ENCODE measurements around the gene LONRF2. TPM values are rescaled to one million over a fixed set of nuclear protein-coding genes. Genes with fewer than 3 reads are reported as not detected.

LONRF2 gene
- total RNA-seq, 1 experiment from 2014 or later = 9.7 TPM

- TF ChIP-seq CTCF (IDR thresholded peaks at IDR 0.05; ENCODE audit: unreplicated experiment) = no peak
- CTCF ChIA-PET = no interaction called here
- Mint-ChIP-seq H3K4me3 (ENCODE audit: low read depth, unreplicated experiment) (no peak overlapping the region), H3K27ac (ENCODE audit: unreplicated experiment) (no peak overlapping the region), H3K36me3 (ENCODE audit: insufficient read depth, unreplicated experiment) (peaks cover 26% of the 10 kb centered on the region), H3K9me3 (ENCODE audit: low read depth, unreplicated experiment) (no peaks in the 10 kb centered on the region), H3K4me1 (ENCODE audit: low read depth, unreplicated experiment) (no peaks in the 10 kb centered on the region), H3K27me3 (ENCODE audit: unreplicated experiment) (no peaks in the 10 kb centered on the region)
- intact Hi-C loops (cut with micrococcal nuclease; ENCODE audit: unreplicated experiment) = no loop called here
- no TSS peak for BruUV-seq (replicated peaks)
- DNase-seq = no peak
Observed at GRCh38 chr2:100277540-100278207, 44.6 kb downstream of the LONRF2 start.

- Mint-ChIP-seq H3K4me3 (ENCODE audit: low read depth, unreplicated experiment) (no peak overlapping the region), H3K27me3 (ENCODE audit: unreplicated experiment) (no peaks in the 10 kb centered on the region), H3K4me1 (ENCODE audit: low read depth, unreplicated experiment) (no peaks in the 10 kb centered on the region), H3K9me3 (ENCODE audit: low read depth, unreplicated experiment) (no peaks in the 10 kb centered on the region), H3K27ac (ENCODE audit: unreplicated experiment) (no peak overlapping the region), H3K36me3 (ENCODE audit: insufficient read depth, unreplicated experiment) (peaks cover 20% of the 10 kb centered on the region)
- CTCF ChIA-PET = no interaction called here
- no peak for TF ChIP-seq CTCF (IDR thresholded peaks at IDR 0.05; ENCODE audit: unreplicated experiment)
- no peak for DNase-seq
- intact Hi-C loops (cut with micrococcal nuclease; ENCODE audit: unreplicated experiment) = no loop called here
- no TSS peak for BruUV-seq (replicated peaks)
Observed at GRCh38 chr2:100276716-100277115, 45.6 kb downstream of the LONRF2 start.

GRCh38 chr2:100275200-100275589, 47.1 kb downstream of the LONRF2 start:
- intact Hi-C loops (cut with micrococcal nuclease; ENCODE audit: unreplicated experiment) = no loop called here
- TF ChIP-seq CTCF (IDR thresholded peaks at IDR 0.05; ENCODE audit: unreplicated experiment) = no peak
- DNase-seq = no peak
- CTCF ChIA-PET = interaction anchor here (1.0 kb wide), 1 partner anchor 13 kb away, joined by 4 read pairs; no protein-coding TSS in a partner anchor
- Mint-ChIP-seq H3K4me3 (ENCODE audit: low read depth, unreplicated experiment) (no peak overlapping the region), H3K36me3 (ENCODE audit: insufficient read depth, unreplicated experiment) (peaks cover 21% of the 10 kb centered on the region), H3K27ac (ENCODE audit: unreplicated experiment) (no peak overlapping the region), H3K9me3 (ENCODE audit: low read depth, unreplicated experiment) (peaks cover 4% of the 10 kb centered on the region), H3K27me3 (ENCODE audit: unreplicated experiment) (no peaks in the 10 kb centered on the region), H3K4me1 (ENCODE audit: low read depth, unreplicated experiment) (no peaks in the 10 kb centered on the region)
- no TSS peak for BruUV-seq (replicated peaks)

- CTCF ChIA-PET = interaction anchor here (1.0 kb wide), 1 partner anchor 12 kb away, joined by 4 read pairs; no protein-coding TSS in a partner anchor
- DNase-seq = no peak
- TF ChIP-seq CTCF (IDR thresholded peaks at IDR 0.05; ENCODE audit: unreplicated experiment) = no peak
- Mint-ChIP-seq H3K4me3 (ENCODE audit: low read depth, unreplicated experiment) (no peak overlapping the region), H3K27ac (ENCODE audit: unreplicated experiment) (no peak overlapping the region), H3K27me3 (ENCODE audit: unreplicated experiment) (no peaks in the 10 kb centered on the region), H3K36me3 (ENCODE audit: insufficient read depth, unreplicated experiment) (peaks cover 18% of the 10 kb centered on the region), H3K4me1 (ENCODE audit: low read depth, unreplicated experiment) (no peaks in the 10 kb centered on the region), H3K9me3 (ENCODE audit: low read depth, unreplicated experiment) (peaks cover 4% of the 10 kb centered on the region)
- no TSS peak for BruUV-seq (replicated peaks)
- intact Hi-C loops (cut with micrococcal nuclease; ENCODE audit: unreplicated experiment) = no loop called here
Observed at GRCh38 chr2:100274566-100275199, 47.6 kb downstream of the LONRF2 start.
